IPS-18a (cell line): ENCODE data around the gene PIK3CB.
"Not testable (repeated sequence)": the region's sequence is repeated elsewhere in the genome, so short reads cannot be mapped to it uniquely, and the experiment has no call there.

ENCODE experiments used
- H3K27ac ChIP-seq: one replicate; pipeline ENCODE4 v1.5.1; 2013; ENCODE audit warnings: low read length
- H3K27me3 ChIP-seq: one replicate; pipeline ENCODE4 v1.6.1; 2013; ENCODE audit warnings: mild to moderate bottlenecking, low read length; ENCODE audit not compliant: control insufficient read depth, insufficient read depth
- H3K36me3 ChIP-seq: one replicate; pipeline ENCODE4 v1.6.1; 2013; ENCODE audit warnings: low read depth, low read length; ENCODE audit not compliant: control insufficient read depth
- H3K4me1 ChIP-seq: one replicate; pipeline ENCODE4 v1.6.1; 2013; ENCODE audit warnings: low read depth, low read length; ENCODE audit not compliant: control insufficient read depth
- H3K4me3 ChIP-seq: one replicate; pipeline ENCODE4 v1.5.1; 2013; ENCODE audit warnings: low read length
- H3K9ac ChIP-seq: one replicate; pipeline ENCODE4 v1.6.1; 2013; ENCODE audit warnings: mild to moderate bottlenecking, low read length, moderate library complexity
- H3K9me3 ChIP-seq: one replicate; pipeline ENCODE4 v1.6.1; 2013; ENCODE audit warnings: low read depth, low read length; ENCODE audit not compliant: control insufficient read depth

PIK3CB gene

DNA sequence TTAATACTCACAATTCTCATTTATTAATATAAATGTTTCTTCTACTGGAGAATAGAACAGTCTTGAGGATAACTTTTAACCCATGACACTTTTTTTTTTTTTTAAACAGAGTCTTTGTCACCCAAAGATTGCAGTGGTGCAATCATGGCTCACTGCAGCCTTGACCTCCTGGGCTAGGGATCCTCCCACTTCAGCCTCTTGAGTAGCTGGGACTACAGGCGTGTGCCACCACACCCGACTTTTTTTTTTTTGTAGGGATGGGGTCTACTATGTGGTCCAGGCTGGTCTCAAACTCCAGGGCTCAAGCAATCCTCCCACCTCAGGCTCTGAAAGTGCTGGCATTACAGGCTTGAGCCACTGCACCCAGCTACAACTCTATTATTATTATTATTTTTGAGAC lies 34.5 kb downstream of the PIK3CB start:
- Histone ChIP-seq H3K27me3 (no peaks in the 10 kb centered on the region), H3K36me3 (no peaks in the 10 kb centered on the region), H3K9ac (no peak overlapping the region), H3K9me3 (no peaks in the 10 kb centered on the region), H3K4me1 (no peaks in the 10 kb centered on the region), H3K27ac (no peak overlapping the region), H3K4me3 (no peak overlapping the region)

- Histone ChIP-seq H3K4me1 (no peaks in the 10 kb centered on the region), H3K9me3 (no peaks in the 10 kb centered on the region), H3K9ac (no peak overlapping the region), H3K27ac (no peak overlapping the region), H3K27me3 (no peaks in the 10 kb centered on the region), H3K4me3 (no peak overlapping the region), H3K36me3 (no peaks in the 10 kb centered on the region)
These were observed 34.9 kb downstream of the PIK3CB start for GRCh38 chr3:138799822-138800221.

DNA sequence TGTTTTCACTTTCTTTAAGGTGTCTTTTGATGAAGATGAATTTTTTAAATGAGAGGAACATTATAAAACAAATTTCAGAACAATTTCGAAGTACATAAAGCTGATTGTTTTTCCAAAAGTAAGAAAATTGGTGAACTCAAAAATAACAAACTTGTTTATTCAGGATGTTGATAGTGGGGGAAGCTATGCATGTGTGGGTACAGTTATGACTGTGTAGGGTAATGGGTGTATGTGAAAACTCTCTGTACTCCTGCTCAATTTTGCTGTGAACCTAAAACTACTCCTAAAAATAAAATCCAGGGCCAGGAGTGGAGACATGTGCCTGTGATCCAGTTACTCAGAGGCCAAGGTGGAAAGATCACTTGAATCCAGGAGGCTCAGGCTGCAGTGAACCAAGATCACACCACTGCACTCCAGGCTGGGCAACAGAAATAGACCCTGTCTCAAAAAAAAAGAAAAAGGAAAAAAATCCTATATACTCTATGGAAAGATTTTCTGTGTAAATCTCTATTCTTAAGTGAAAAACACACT lies 37.2 kb downstream of the PIK3CB start:
- Histone ChIP-seq H3K4me3 (no peak overlapping the region), H3K27me3 (no peaks in the 10 kb centered on the region), H3K9ac (no peak overlapping the region), H3K27ac (no peak overlapping the region), H3K9me3 (no peaks in the 10 kb centered on the region), H3K4me1 (no peaks in the 10 kb centered on the region), H3K36me3 (no peaks in the 10 kb centered on the region)

GRCh38 chr3:138796761-138797160 lies 38.0 kb downstream of the PIK3CB start:
- no peak overlapping the region for H3K27ac ChIP-seq
- no peak overlapping the region for H3K4me3 ChIP-seq
- H3K4me1 ChIP-seq, result no peaks in the 10 kb centered on the region
- H3K9me3 ChIP-seq, result no peaks in the 10 kb centered on the region
- no peaks in the 10 kb centered on the region for H3K36me3 ChIP-seq
- H3K9ac ChIP-seq, result no peak overlapping the region
- no peaks in the 10 kb centered on the region for H3K27me3 ChIP-seq

DNA sequence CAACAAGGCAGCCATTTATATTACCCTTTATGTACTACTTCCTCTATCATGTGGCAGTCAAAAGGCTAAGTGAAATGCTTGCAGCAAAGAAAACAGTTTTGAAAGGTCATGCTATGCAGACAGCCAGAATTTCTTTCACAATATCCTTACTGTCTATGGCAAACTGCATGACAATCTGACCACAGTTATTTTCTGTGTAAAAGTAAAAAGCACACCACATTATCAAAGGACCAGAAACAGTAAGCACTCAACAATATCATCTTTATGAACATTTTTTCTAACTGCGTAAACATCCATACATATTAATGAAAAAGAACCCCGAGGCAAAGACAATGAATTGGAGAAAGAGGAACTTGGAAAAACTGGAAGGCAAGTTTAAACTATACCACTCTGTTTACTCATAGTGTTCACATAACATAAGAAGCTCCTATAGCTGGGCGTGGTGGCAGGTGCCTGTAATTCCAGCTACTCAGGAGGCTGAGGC lies 47.9 kb downstream of the PIK3CB start:
- Histone ChIP-seq H3K4me1 (no peaks in the 10 kb centered on the region), H3K4me3 (no peak overlapping the region)

GRCh38 chr3:138785951-138786350 lies 48.8 kb downstream of the PIK3CB start:
- Histone ChIP-seq H3K27me3 (no peaks in the 10 kb centered on the region), H3K4me3 (no peak overlapping the region), H3K4me1 (no peaks in the 10 kb centered on the region), H3K9ac (no peak overlapping the region), H3K27ac (no peak overlapping the region), H3K36me3 (no peaks in the 10 kb centered on the region), H3K9me3 (no peaks in the 10 kb centered on the region)

More for the DNA sequence above, 47.9 kb downstream of the PIK3CB start:
- Histone ChIP-seq H3K9ac (no peak overlapping the region), H3K27me3 (no peaks in the 10 kb centered on the region), H3K36me3 (no peaks in the 10 kb centered on the region), H3K9me3 (no peaks in the 10 kb centered on the region), H3K27ac (no peak overlapping the region)

DNA sequence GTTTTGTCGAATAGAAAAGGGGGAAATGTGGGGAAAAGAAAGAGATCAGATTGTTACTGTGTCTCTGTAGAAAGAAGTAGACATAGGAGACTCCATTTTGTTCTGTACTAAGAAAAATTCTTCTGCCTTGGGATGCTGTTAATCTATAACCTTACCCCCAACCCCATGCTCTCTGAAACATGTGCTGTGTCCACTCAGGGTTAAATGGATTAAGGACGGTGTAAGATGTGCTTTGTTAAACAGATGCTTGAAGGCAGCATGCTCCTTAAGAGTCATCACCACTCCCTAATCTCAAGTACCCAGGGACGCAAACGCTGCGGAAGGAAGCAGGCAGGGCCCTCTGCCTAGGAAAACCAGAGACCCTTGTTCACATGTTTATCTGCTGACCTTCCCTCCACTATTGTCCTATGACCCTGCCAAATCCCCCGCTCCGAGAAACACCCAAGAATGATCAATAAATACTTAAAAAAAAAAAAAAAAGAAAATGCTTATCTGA lies 49.3 kb downstream of the PIK3CB start:
- H3K9ac ChIP-seq, H3K27ac ChIP-seq, H3K27me3 ChIP-seq, H3K36me3 ChIP-seq, H3K4me3 ChIP-seq, H3K9me3 ChIP-seq, H3K4me1 ChIP-seq: not testable (repeated sequence)

DNA sequence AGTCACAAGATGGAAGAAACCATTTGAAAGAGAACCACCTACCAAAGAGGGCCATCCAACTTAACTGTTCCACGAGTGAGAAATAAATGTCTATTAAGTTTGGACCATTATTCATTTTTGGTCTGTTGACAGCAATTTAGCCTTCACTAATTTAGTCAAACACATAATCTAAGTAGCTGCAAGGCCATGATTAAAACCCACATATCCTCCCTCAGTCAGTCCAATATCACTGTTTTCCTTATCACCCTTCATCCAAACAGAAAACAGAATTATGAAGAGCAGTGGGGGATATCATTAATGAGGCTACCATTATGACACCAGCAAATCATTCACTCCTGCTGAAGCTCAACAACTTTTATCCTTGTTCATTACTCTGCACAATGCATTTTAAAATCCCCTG lies 52.0 kb downstream of the PIK3CB start:
- Histone ChIP-seq H3K9ac (no peak overlapping the region), H3K4me3 (no peak overlapping the region), H3K27me3 (no peaks in the 10 kb centered on the region), H3K27ac (no peak overlapping the region), H3K9me3 (no peaks in the 10 kb centered on the region), H3K36me3 (no peaks in the 10 kb centered on the region), H3K4me1 (no peaks in the 10 kb centered on the region)

- H3K36me3 ChIP-seq, result no peaks in the 10 kb centered on the region
- H3K9ac ChIP-seq, result no peak overlapping the region
- H3K4me3 ChIP-seq, result no peak overlapping the region
- H3K9me3 ChIP-seq, result no peaks in the 10 kb centered on the region
- H3K27me3 ChIP-seq, result no peaks in the 10 kb centered on the region
- H3K27ac ChIP-seq, result no peak overlapping the region
- H3K4me1 ChIP-seq, result no peaks in the 10 kb centered on the region
These were observed 53.7 kb downstream of the PIK3CB start for GRCh38 chr3:138781012-138781470.

- Histone ChIP-seq H3K4me3 (no peak overlapping the region), H3K9me3 (no peaks in the 10 kb centered on the region), H3K27ac (no peak overlapping the region), H3K4me1 (no peaks in the 10 kb centered on the region), H3K27me3 (no peaks in the 10 kb centered on the region), H3K9ac (no peak overlapping the region), H3K36me3 (no peaks in the 10 kb centered on the region)
These were observed 56.1 kb downstream of the PIK3CB start for GRCh38 chr3:138778643-138779042.

DNA sequence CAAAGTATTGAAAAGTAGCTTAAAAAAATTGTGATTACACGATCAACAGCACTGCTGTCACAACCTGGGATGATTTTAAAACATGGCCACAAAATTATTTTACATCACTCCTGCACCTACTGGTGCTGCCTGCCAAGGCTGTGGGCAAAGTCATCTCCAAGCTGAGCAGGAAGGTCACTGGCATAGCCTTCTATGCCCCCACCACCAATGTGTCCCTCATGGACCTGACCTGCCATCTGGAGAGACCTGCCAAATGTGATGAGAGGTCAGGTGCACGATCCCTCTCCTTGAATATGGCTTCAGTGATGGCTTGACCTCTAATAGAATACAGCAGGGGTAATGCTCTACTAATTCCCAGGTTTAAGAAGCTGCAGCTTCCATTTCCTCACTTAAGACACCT lies 57.8 kb downstream of the PIK3CB start:
- Histone ChIP-seq H3K9ac (no peak overlapping the region), H3K9me3 (no peaks in the 10 kb centered on the region), H3K27ac (no peak overlapping the region), H3K36me3 (no peaks in the 10 kb centered on the region), H3K4me1 (no peaks in the 10 kb centered on the region), H3K4me3 (no peak overlapping the region), H3K27me3 (no peaks in the 10 kb centered on the region)

- Histone ChIP-seq H3K4me3 (no peak overlapping the region), H3K27me3 (no peaks in the 10 kb centered on the region), H3K9ac (no peak overlapping the region), H3K9me3 (no peaks in the 10 kb centered on the region), H3K27ac (no peak overlapping the region), H3K4me1 (no peaks in the 10 kb centered on the region), H3K36me3 (no peaks in the 10 kb centered on the region)
These were observed 59.5 kb downstream of the PIK3CB start for GRCh38 chr3:138775254-138775595.
